Fibroblast of skin of back (primary cell): Measurements from ENCODE around the gene TEK.
"Not testable (repeated sequence)": the region's sequence is repeated elsewhere in the genome, so short reads cannot be mapped to it uniquely, and the experiment has no call there.

Experiments used
- DNase-seq: peaks from one replicate; pipeline ENCODE4 v3.0.0-alpha.2; 2013

Gene TEK

DNA sequence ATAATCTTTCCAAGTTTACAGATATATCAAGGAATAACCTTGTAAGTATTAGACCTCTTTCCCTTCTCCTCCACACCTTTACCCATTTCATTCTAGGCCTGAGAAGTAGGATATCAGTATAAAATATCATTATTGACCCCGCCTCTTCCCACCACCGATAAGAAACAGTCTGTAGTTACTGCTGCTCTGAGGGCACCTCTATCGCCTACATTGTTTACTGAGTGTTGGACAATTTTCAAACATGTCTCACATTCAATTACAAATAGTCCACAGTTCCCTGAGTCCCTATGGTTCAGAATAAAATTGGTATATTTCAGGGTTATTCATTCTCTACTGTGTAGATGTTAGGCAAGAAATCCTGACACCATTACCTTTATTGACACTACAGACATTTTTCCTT lies 73.4 kb downstream of the TEK start:
- DNase-seq, result no peak

DNA sequence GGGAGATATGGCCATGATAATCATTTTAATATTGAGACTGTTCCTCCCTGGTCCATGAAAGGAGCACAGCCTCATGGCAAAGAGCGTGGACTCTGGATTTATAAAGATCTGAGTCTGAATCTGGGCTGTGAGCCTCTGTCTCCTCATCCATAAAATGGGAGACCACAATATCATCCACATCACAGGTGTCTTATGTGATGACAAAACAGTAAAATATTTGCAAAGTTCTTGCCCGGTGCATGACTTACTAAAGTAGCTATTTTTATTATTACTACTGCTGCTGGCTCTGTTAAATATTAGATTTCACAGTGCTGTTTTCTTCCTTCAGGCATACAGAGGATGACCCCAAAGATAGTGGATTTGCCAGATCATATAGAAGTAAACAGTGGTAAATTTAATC lies 74.1 kb downstream of the TEK start:
- no peak for DNase-seq

DNA sequence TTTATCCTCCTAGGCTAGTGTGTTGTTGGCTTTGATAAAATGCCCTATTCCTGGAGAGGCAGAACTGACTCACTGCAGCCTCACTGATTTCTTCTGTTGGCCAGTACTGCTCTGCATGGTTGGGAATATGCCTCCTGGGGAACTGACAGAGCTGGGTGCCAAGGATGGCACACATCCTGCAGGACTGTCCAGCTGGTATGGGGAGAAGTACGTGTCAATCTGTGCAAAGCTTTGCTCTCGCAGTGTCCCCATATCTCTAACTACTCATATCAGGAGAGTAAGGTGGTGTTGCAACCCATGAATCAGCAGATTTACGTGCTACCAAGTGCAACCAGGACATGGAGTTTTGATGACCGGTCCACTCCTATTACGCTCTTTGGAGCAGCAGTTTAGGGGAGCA lies 74.7 kb downstream of the TEK start:
- DNase-seq, result no peak

- peak; percentile 83 for DNase-seq
Observed at GRCh38 chr9:27184556-27185351, 75.7 kb downstream of the TEK start.

DNA sequence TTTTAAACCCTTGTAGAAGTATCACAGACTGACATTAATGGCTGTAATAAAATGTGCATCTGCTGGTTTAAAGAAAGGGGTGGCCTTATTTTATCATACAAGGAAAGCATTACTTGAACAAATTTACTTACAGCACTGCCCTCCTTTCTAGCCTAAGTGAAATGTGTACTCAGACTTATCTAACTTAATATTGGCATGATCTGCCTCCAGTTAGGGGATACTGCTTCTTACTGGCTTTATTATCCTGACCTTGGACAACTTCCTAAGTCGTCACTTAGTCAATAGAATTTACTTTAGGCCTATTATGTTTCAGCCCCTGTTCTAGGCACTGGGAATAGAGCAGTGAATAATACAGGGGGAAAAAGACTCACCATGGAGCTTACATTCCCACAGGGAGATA lies 79.4 kb downstream of the TEK start:
- DNase-seq, result no peak

DNA sequence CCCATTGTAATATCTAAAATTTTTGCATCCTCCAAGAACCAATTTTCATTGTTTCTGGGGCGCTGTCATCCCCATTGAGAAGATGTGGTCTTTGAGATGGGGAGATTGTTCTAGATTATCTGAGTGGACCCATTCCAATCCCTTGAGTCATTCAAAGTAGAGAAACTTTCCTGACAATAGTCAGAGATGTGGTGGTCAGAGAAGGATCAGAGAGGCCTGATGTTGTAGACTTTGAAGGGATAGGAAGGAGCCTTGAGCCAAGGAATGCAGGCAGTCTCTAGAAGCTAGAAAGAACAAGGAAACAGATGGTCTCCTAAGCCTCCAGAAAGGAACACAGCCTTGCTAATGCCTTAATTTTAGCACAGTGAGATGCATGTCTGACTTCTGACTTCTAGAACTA lies 80.4 kb downstream of the TEK start:
- peak; percentile 45 for DNase-seq

- peak; percentile 45 for DNase-seq
Observed at GRCh38 chr9:27192291-27192960, 83.4 kb downstream of the TEK start.

- peak; percentile 50 for DNase-seq
Observed at GRCh38 chr9:27193886-27194285, 84.9 kb downstream of the TEK start.

DNA sequence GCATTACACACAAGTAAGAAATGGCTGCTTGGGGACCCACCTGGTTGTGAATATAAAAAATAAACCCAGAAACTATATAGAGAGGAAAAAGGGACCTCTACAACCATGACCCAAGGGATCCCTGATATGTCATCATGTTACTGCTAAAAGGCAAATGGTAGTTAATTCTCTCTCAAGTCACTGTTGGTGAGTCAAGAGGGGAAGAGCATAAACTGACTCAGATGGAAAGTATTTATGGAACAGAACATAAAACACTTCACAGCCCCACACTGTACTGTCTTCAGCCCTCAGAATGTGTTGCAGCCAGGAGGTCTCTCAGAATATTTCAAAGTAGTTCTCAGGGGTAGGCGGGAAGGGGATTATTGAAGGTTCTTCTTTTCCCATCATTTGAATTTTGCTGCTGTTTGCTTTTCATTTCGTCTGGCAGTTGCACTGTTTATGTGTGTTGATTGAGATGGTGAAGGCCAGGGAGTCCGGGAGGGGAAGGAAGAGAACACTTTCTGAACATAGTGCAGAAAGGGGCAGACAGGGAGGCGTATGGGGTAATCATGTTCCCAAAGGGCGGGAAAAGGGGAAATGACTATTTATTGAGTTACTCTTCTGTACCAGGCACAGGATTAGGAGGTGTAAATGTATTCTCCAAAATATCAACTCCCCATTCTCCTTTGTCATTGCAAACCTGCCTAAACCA lies 85.5 kb downstream of the TEK start:
- peak; percentile 95 for DNase-seq

GRCh38 chr9:27195191-27195590 lies 86.2 kb downstream of the TEK start:
- DNase-seq, result peak; percentile 15

- DNase-seq, result no peak
Observed at GRCh38 chr9:27196383-27196782, 87.4 kb downstream of the TEK start.

- no peak for DNase-seq
Observed at GRCh38 chr9:27198190-27198589, 89.2 kb downstream of the TEK start.

GRCh38 chr9:27202056-27202455 lies 93.0 kb downstream of the TEK start:
- no peak for DNase-seq

- DNase-seq, result no peak
Observed at GRCh38 chr9:27203783-27204182, 94.8 kb downstream of the TEK start.

- DNase-seq, result no peak
Observed at GRCh38 chr9:27204578-27204977, 95.6 kb downstream of the TEK start.

- no peak for DNase-seq
Observed at GRCh38 chr9:27205198-27205597, 96.2 kb downstream of the TEK start.

GRCh38 chr9:27206041-27206440 lies 97.0 kb downstream of the TEK start:
- no peak for DNase-seq

DNA sequence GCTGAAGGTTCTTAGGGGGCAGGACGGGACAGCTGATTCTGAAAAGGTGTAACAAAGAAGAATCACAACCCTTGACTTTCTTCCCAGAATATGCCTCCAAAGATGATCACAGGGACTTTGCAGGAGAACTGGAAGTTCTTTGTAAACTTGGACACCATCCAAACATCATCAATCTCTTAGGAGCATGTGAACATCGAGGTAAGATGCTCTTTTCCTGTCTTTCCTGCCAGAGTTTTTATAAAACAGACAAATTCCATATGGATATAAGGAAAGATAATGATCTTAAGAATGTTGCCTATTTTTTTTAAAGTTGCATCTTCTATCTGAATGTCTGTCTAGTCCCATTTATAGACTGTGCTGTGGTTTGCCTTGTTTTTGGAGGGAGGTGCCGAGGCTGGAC lies 100.0 kb downstream of the TEK start:
- DNase-seq, result no peak

- DNase-seq, result no peak
Observed at GRCh38 chr9:27210588-27210987, 101.6 kb downstream of the TEK start.

DNA sequence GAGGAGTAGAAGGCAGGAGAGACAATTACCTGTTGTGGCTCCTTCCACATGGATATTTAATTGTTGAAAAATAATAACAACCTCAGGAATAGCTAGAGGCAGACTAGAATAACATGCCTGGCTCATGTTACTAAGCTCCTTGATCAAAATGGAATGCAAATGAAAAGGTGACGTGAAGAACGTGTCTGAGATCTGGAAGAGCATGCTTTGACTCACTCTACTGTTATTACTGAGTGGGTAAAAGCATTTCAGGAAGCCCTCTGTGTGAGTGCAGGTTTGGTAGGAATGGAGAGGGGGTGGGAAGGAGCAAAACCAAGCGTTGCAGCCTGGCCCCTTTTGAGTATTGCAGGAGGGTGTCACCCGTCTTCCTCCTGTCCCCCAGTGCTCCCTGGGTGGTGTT lies 103.2 kb downstream of the TEK start:
- DNase-seq, result no peak

DNA sequence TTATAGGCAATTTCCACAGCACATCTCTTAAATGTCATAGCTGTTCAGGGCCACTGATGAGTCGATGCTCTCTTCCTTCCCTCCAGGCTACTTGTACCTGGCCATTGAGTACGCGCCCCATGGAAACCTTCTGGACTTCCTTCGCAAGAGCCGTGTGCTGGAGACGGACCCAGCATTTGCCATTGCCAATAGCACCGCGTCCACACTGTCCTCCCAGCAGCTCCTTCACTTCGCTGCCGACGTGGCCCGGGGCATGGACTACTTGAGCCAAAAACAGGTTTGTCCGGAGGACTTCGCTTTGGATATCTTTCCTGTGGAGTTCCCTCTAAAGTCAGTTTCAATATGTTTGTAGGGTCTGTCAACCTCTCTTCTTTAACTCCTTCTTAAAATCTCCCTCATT lies 103.6 kb downstream of the TEK start:
- no peak for DNase-seq

DNA sequence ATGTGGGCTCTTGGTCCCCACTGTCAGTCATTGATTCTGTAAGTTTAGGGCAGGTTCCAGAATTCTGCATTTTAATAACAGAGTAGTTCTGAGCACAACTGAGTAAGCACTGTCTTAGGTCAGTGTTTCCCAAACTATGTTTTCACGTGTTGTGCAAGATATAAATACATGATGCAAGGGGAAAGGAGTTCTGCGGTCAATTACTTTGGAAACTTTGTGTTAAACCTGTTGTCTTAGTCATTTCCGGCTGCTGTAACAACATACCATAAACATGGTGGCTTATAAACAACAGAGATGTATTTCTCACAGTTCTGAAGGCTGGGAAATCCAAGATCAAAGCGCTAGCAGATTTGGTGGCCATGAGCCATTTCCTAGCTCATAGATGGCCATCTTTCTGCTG lies 118.2 kb downstream of the TEK start:
- no peak for DNase-seq

GRCh38 chr9:27239648-27240047 lies 130.6 kb downstream of the TEK start:
- DNase-seq, result not testable (repeated sequence)

- peak; percentile 76 for DNase-seq
Observed at GRCh38 chr9:27247756-27248155, 138.7 kb downstream of the TEK start.
